T-helper 17 cell (primary cell): ENCODE results near the gene PRSS33. TPM values are rescaled to one million over a fixed set of nuclear protein-coding genes. Genes with fewer than 3 reads are reported as not detected.

Source experiments
- ATAC-seq: fragments of 150-1000 bp; cut with Tn5 transposase; 2 replicates; pipeline ENCODE4 v1.10.0; 2021; ENCODE audit warnings: mild to moderate bottlenecking, moderate library complexity
- DNase-seq, 3 donors: peaks; one replicate each; pipeline versions ENCODE4 v3.0.0 to v3.0.0-alpha.2; 2020 to 2021
- H3K9me3 ChIP-seq: one replicate; pipeline ENCODE4 v1.7.0; 2013; ENCODE audit warnings: low read length, mild to moderate bottlenecking; ENCODE audit not compliant: control insufficient read depth, poor library complexity, severe bottlenecking
- H3K27ac Mint-ChIP-seq: one replicate; pipeline ENCODE4 v1.8.0; 2022; ENCODE audit warnings: mild to moderate bottlenecking, moderate library complexity, mixed read lengths
- H3K27me3 Mint-ChIP-seq: one replicate; pipeline ENCODE4 v1.8.0; 2022; ENCODE audit warnings: mixed read lengths
- H3K36me3 Mint-ChIP-seq: one replicate; pipeline ENCODE4 v1.8.0; 2022; ENCODE audit warnings: low read depth, mixed read lengths
- H3K4me1 Mint-ChIP-seq: one replicate; pipeline ENCODE4 v1.8.0; 2022; ENCODE audit warnings: mild to moderate bottlenecking, mixed read lengths
- H3K4me3 Mint-ChIP-seq: one replicate; pipeline ENCODE4 v1.8.0; 2022; ENCODE audit warnings: mild to moderate bottlenecking, moderate library complexity, mixed read lengths
- total RNA-seq, 4 donors: library from RNA in 2 of 4; stranded (reverse) in 2 of 4; gene quantifications; one replicate each; pipeline ENCODE4 v1.2.3 and lab custom pipeline; 2022 to 2026

The PRSS33 gene
- total RNA-seq, 2 donors from 2014 or later = not detected

DNA sequence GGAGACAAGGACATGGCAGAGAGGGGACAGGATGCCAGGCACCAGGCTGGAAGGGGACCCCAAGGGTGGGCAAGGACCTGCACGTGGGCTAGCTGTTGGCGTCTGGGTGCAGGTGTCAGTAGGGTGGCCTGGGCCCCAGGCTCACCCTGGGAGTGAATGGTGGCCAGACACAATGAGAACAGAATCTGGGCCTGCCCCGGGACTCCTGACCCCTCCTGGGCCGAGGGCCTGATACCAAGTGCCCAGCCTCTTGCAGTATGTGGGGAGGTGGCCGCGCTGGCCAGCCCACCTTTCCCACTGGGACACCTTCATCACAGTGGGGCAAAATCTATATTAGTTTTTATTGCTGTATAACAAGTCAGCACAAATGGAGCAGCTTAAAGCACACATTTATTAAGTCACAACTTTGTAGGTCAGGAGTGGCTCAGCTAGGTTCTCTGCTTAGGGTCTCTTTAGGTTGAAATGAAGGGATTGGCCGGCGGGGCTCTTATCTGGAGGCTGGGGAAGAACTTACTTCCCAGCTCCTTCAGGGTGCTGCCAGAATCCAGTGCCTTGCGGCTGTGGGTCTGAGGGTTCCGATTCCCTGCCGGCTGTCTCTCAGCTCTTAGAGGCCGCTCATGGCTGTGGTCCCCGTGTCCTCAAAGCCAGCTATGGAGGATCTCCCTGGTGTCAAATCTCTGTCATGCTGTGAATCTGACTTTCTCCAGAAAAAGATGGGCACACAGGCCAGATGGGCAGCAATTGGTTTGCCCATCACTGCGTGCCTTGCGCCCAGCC lies 3.6 kb downstream of the PRSS33 start:
- no peak for ATAC-seq

DNA sequence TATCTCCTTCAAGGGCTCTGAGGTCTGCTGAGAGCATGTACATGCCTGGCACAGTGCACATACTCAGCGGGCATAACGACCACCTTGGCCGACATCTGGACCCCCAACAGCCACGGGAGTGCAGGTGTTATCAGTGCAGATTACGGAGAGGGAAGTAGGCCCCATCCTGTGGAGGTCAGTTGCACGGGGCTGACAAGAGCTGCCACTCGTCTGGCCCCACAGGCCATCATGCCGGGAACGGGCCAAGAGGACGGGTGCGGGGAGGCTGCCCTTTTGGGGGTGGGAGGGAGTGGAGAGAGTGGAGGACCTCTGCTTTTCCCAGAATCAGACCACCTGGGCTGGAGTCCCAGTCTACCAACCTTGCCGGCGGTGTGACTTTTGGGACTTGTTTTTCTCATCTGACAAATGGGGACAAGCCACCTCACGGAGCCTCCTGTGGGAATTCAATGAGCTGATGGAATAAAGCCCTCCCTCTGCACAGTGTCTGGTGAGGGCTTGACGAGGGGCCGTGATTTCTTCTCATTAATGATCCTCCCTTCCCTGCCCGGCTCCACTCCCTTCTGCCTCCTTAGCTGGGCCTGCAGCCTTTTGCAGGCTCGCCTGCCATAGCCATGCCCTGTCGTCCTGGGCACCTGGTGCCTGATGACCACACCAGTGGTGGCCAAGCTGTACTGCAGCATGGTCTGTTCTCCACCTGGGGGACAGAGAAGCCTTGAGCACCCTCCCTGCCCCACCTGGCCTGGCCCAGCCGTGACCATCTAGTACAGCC lies 4.6 kb downstream of the PRSS33 start:
- Mint-ChIP-seq H3K27me3 (no peaks in the 10 kb centered on the region), H3K36me3 (no peaks in the 10 kb centered on the region), H3K4me3 (no peak overlapping the region), H3K27ac (peak overlapping the region; percentile 16), H3K4me1 (peaks cover 18% of the 10 kb centered on the region)
- no peaks in the 10 kb centered on the region for H3K9me3 ChIP-seq
- DNase-seq (no peak), ATAC-seq (no peak)

More for the DNA sequence above, 3.6 kb downstream of the PRSS33 start:
- no peaks in the 10 kb centered on the region for H3K27me3 Mint-ChIP-seq
- no peak for DNase-seq
- H3K4me1 Mint-ChIP-seq = peaks cover 8% of the 10 kb centered on the region
- no peak overlapping the region for H3K4me3 Mint-ChIP-seq
- H3K27ac Mint-ChIP-seq = peak overlapping the region; percentile 16
- no peaks in the 10 kb centered on the region for H3K36me3 Mint-ChIP-seq
- H3K9me3 ChIP-seq = no peaks in the 10 kb centered on the region

DNA sequence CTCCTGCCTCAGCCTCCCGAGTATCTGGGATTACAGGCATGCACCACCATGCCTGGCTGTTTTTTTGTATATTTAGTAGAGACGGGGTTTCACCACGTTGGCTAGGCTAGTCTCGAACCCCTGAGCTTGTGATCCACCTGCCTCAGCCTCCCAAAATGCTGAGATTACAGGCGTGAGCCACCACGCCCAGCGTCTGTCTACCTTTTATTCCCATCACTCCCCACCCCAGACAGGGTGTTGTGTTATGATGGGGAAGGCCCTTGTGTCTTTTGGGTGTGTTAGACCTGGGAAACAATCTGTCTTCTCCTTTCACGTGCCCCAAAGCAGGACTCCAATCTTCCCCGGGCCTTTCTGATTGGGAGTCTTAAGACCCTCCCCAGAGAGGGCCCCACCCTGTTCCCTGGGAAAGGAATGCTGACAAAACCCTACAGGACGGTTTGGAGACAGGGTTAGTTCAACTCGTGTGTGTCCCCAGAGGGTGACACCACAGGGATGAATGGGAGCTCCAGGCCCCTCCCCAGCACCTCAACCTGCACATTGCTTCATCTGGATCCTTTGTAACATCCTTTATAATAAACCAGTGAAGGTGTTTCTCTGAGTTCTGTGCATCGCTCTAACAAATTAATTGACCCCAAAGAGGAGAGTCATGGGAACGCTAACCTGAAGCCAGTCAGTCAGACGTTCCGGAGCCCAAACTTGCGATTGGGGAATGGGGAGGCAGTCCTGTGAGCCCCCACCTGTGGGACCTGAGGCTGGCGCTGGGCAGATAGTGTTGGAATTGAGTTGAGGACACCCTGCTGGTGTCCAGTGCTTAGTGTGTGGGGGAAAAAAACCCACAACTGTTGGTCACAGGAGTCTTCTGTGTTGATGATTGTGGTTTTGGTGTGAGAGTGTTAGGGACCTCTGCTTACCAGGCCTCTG lies 7.1 kb downstream of the PRSS33 start:
- Mint-ChIP-seq H3K4me1 (peaks cover 21% of the 10 kb centered on the region), H3K36me3 (no peaks in the 10 kb centered on the region), H3K27me3 (no peaks in the 10 kb centered on the region), H3K27ac (peak overlapping the region; percentile 53), H3K4me3 (peak overlapping the region; percentile 49)
- DNase-seq = no peak
- no peaks in the 10 kb centered on the region for H3K9me3 ChIP-seq
- no peak for ATAC-seq

DNA sequence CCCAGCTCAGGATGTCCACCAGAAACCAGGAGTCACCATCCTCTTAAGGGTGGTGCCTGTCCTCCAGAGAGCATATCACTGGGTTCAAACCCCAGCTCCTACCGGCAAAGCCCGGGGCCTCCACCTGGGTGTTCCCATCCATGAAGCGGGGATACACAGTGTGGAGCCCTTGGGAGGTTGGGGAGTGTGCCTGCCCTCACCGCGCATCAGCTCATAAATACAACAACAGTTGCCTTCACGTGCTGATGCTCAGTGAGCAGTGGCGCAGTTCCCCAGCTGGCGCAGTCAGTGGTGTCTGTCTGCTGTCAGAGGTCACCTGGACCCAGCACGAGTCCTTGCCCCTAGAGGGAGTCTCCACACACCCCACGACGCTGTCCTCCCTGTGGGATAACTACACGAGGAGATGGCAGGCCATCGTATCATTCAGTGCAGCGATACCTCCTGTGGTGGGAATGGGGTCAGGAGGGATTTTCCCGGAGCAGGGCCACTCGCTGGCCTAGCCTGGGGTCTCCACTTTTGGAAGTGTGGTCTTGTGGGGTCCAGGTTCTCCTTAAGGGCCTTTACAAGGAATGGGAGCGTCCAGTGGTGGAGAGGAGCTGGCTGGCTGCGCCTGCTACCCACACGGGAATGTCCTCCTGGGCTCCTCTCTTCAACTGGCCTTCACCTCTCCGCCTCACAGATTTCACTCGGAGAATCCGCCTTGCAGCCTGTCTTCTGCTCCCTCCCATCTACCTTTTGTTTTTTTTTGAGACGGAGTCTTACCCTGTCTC lies 8.0 kb downstream of the PRSS33 start:
- peaks cover 18% of the 10 kb centered on the region for H3K4me1 Mint-ChIP-seq
- peak overlapping the region; percentile 96 for H3K27ac Mint-ChIP-seq
- H3K9me3 ChIP-seq = no peaks in the 10 kb centered on the region
- H3K4me3 Mint-ChIP-seq = peak overlapping the region; percentile 49
- H3K27me3 Mint-ChIP-seq = no peaks in the 10 kb centered on the region
- no peaks in the 10 kb centered on the region for H3K36me3 Mint-ChIP-seq
- no peak for ATAC-seq
- no peak for DNase-seq

DNA sequence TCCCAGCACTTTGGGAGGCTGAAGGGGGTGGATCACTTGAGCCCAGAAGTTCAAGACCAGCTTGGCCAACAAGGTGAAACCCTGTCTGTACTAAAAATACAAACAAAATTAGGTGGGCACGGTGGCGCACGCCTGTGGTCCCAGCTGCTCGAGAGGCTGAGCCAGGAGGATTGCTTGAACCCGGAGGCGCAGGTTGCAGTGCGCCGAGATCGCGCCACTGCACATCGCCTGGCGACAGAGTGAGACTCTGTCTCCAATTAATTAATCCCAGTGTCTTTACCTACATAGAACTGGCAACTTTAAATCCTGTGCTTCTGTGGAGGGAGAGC lies 8.8 kb downstream of the PRSS33 start:
- no peak for DNase-seq
- Mint-ChIP-seq H3K27me3 (no peaks in the 10 kb centered on the region), H3K4me1 (peaks cover 22% of the 10 kb centered on the region), H3K4me3 (peak overlapping the region; percentile 93), H3K27ac (peak overlapping the region; percentile 96), H3K36me3 (no peaks in the 10 kb centered on the region)
- ATAC-seq = no peak
- no peaks in the 10 kb centered on the region for H3K9me3 ChIP-seq

DNA sequence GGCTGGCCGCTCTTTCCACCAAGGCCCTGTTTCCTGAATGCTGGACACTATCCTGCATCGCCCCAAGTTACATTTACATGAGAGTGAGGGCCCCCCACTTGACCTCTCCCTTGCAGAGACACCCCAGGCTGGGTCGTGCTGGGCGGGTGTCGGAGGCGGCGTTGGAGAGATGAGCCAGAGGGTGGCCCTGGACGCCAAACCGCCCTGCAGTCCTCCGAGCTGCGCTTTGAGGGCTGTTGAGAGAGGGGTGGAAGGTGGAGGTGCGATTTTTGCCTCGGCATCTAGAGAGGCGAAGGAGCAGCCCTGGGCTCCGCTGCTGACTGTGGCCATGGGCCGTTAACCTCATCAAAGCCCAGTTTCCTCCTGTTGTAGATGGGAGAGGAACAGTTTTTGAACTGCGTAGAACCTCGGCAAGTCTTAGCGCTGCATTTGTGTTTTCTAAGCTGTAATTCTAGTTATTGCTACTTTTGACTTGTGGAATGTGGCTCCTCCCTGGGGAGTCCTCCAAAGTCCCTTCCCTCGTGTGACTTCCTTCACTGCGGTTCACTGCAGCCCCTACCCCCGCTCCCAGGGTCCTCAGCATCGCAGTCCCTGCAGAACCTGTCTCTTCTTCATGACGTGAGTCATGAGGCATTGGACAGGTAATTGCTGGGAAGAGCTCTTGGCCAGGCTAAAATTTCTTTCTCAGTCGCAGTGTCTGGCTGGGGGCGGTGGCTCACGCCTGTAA lies 9.3 kb downstream of the PRSS33 start:
- no peaks in the 10 kb centered on the region for H3K36me3 Mint-ChIP-seq

DNA sequence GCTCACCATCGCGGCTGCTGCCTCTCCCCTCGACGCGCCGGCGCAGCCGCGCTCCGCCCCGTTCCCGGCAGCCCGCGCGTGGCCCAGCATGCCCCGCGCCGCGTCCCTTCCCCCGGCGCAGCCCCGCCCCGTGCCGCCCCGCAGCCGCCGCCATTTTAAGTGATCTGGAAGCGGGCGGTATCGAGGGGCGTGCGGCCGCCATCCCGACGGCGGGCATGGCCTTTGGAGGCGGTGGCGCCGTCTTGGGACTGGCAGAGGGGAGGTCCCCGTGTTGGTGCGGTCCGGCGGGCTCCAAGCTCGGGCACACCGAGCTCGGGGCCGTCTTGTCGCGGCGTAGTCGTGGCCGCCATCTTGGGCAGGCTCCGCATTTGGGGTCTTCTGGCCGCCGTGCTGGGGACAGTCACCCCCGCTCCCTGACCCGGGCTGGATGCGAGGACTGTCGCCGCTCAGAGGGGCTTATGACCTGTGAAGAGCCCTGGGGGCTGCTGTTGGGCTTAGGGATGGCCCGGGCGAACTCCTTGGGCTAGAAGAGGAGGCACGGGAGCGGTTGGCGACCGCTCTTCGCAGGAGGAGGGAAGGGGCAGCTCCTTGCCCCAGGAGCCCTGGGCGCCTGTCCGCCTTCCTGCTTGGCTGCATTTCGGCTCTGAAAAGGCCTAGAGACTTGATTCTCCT lies 10.0 kb downstream of the PRSS33 start, which contains the start of gene ELOB:
Gene ELOB, minus strand, starts transcription at position 50 of the 672 bp plus-strand sequence. Its CDS starts 41 bp downstream, at position 9.
- Mint-ChIP-seq H3K27ac (peak within 1 kb of the TSS; percentile 96), H3K4me1 (peaks cover 27% of the 10 kb centered on the region)

More for the DNA sequence above, 9.3 kb downstream of the PRSS33 start:
- Mint-ChIP-seq H3K27ac (peak overlapping the region; percentile 96), H3K4me1 (peaks cover 22% of the 10 kb centered on the region), H3K4me3 (peak overlapping the region; percentile 93), H3K27me3 (no peaks in the 10 kb centered on the region)
- no peak for DNase-seq
- ATAC-seq = peak; percentile 38
- no peaks in the 10 kb centered on the region for H3K9me3 ChIP-seq

DNA sequence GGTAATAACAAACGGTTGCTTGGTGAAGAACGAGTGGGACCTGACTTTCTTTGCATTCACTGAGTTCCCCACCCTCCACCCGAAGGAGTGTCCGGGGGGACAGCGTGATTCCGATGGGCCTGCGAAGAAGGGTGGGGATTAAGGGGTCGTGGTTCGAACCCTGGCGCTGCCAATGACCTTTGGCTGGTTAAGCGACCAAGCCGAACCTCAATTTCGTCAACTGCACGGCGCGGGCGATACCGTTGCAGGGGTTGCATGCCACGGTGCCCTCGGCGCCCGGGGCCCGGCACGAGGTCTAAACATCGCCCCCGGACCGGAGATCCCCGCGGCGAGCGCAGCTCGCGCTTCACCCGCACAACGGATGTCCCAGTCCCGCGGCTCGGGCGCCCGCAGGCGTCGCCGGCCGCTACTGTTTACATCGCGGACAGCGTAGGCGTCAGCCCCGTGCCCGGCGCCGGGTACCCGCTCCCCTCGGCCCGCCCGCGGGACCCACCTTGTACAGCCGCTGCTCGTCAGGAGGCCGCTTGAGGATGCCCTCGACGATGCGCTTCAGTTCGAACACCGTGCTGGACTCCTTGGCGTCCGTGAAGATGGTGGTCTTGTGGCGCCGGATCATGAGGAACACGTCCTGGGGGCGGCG lies 10.7 kb downstream of the PRSS33 start:
- peaks cover 3% of the 10 kb centered on the region for H3K36me3 Mint-ChIP-seq

More for the DNA sequence above, 10.0 kb downstream of the PRSS33 start, which contains the start of gene ELOB:
- peak within 1 kb of the TSS; percentile 93 for H3K4me3 Mint-ChIP-seq
- H3K27me3 Mint-ChIP-seq = no peaks in the 10 kb centered on the region
- H3K9me3 ChIP-seq = no peaks in the 10 kb centered on the region
- no peaks in the 10 kb centered on the region for H3K36me3 Mint-ChIP-seq
- ATAC-seq (peak; percentile 91), DNase-seq (peak; percentile 87 to 88 (median 87))

DNA sequence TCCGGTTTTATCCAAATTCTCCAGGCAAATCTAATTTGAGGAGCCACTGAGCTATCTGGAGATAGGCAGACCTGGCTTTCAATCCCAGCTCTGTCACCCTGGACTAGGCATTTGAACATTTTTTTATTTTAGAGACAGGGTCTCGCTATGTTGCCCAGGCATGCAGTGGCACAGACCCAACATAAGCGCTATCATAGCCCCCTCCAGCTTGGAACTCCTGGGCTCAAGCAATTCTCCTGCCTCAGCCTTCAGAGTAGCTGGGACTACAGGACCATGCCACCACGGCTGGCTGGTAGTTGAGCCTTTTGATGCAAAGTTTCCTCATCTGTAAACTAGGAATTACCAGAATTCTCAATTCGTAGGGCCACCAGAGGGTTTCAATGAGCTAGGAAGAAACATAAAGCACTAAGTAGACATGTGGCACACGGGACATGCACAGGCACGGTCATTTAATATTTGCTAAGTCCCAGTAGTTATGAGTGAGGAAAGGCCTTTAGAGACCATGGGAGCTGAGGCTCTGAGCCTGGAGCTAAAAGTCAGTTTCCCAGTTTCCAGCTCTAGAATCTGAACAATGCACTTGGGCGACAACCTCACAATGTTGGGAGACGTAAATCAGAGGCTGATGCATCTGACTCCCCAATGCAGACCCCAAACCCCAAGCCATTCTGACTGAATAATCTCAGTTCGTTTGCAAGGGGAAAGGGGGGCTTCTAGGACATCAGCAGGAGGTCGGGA lies 11.4 kb downstream of the PRSS33 start:
- Mint-ChIP-seq H3K4me1 (peaks cover 33% of the 10 kb centered on the region), H3K36me3 (peaks cover 3% of the 10 kb centered on the region), H3K4me3 (peak overlapping the region; percentile 93), H3K27ac (peak overlapping the region; percentile 89), H3K27me3 (no peaks in the 10 kb centered on the region)
- no peaks in the 10 kb centered on the region for H3K9me3 ChIP-seq
- DNase-seq (no peak), ATAC-seq (no peak)

More for the DNA sequence above, 10.7 kb downstream of the PRSS33 start:
- no peaks in the 10 kb centered on the region for H3K27me3 Mint-ChIP-seq
- peak overlapping the region; percentile 93 for H3K4me3 Mint-ChIP-seq
- H3K4me1 Mint-ChIP-seq = peaks cover 32% of the 10 kb centered on the region
- H3K27ac Mint-ChIP-seq = peak overlapping the region; percentile 89
- ATAC-seq = peak; percentile 41
- DNase-seq = peak in 1 of 3 donors; percentile 22
- no peaks in the 10 kb centered on the region for H3K9me3 ChIP-seq

DNA sequence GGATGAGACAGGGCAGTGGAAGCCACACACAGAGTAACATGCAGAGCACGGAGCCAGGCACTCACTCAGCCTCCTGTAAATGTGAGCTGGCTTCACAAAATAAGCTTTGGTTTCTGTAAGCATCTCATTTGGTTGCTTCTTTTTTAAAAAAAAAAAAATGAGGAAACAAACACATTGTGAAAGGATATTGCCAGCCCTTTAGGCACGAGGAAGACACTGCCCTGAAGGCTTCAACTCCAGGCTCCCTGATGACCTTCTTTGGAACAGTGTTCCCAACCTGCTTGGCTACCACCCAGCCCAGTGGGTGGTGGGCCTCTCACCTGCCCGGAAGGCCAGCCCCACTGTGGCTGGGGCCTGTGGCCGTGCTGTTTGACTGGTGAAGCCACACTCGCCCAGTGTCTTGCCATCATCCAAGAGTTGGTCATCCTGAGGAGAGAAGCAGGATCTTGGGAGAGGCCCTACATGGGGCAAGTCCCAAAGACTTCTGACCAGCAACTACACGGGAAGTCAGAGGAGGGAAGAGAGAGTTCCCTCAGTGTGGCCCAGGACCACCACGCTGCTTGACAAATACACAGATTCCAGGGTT lies 12.1 kb downstream of the PRSS33 start:
- Mint-ChIP-seq H3K4me1 (peaks cover 36% of the 10 kb centered on the region), H3K27me3 (no peaks in the 10 kb centered on the region), H3K27ac (peak overlapping the region; percentile 89), H3K36me3 (peaks cover 3% of the 10 kb centered on the region), H3K4me3 (no peak overlapping the region)
- no peaks in the 10 kb centered on the region for H3K9me3 ChIP-seq
- ATAC-seq (no peak), DNase-seq (no peak)
